Neural progenitor cell (in vitro differentiated cells): Measurements from ENCODE around the gene CFAP70.

Experiments used
- CTCF ChIP-seq: fragments of 200-600 bp; sonication (generic); IDR thresholded peaks from 2 replicates; pipeline ENCODE4 v1.5.1; 2017; ENCODE audit warnings: antibody characterized with exemption, mild to moderate bottlenecking
- EZH2 ChIP-seq: fragments of 200-600 bp; sonication (generic); IDR thresholded peaks from 2 replicates; pipeline ENCODE4 v1.6.1; 2017; ENCODE audit warnings: antibody characterized with exemption, mild to moderate bottlenecking, moderate library complexity

- TF ChIP-seq CTCF (no peak), EZH2 (no peak)
These were observed 9.6 kb upstream of the CFAP70 start for GRCh38 chr10:73368238-73368637.
